Hepatocyte (in vitro differentiated cells): ENCODE measurements around the gene GIMD1.

Source experiments
- CTCF ChIP-seq: fragments of 200-600 bp; sonication (generic); IDR thresholded peaks from 2 replicates; pipeline ENCODE4 v1.5.1; 2016; ENCODE audit warnings: antibody characterized with exemption, mild to moderate bottlenecking; ENCODE audit not compliant: poor library complexity
- EZH2 ChIP-seq: fragments of 200-600 bp; sonication (generic); IDR thresholded peaks from 2 replicates; pipeline ENCODE4 v1.6.1; 2016; ENCODE audit warnings: antibody characterized with exemption, mild to moderate bottlenecking, borderline replicate concordance

DNA sequence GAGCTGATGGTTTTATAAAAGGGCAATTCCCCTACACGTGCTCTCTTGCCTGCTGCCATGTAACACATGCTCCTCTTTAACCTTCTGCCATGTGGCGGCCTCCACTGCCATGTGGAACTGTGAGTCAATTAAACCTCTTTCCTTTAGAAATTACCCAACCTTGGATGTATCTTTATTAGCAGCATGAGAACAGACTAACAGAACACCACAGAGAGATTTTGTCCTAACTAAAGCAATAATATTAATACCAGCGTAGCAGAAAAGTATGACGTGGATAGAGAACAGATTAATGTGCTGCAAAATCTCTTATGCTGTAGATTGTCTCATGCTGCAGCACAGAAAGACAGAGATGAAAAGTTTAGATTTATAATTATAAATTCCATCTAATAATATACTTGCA lies 29.1 kb downstream of the GIMD1 start:
- TF ChIP-seq CTCF (no peak), EZH2 (no peak)
